Measurements from ENCODE around the gene ITGA11. TPM values are rescaled to one million over a fixed set of nuclear protein-coding genes. Genes with fewer than 3 reads are reported as not detected.

Gene ITGA11
- polyA plus RNA-seq, 1 of the 3 experiments (the other 2 are of a cell fraction): 0.49 TPM

GRCh38 chr15:68284616-68285258 is 147.2 kb downstream of the ITGA11 start:
- peaks cover 9 to 23% of the 10 kb centered on the region in 2 experiments; a peak in 3 of 4 replicates for H3K4me1 ChIP-seq (ENCODE audit: control insufficient read depth in 1 of 2, insufficient read depth in 2 of 2, low read depth in 1 of 2, low read length in 1 of 2)
- CTCF ChIA-PET: interaction anchor here (1.1 kb wide), 1 partner anchor 22 kb away, joined by 7 read pairs; no protein-coding TSS in a partner anchor

DNA sequence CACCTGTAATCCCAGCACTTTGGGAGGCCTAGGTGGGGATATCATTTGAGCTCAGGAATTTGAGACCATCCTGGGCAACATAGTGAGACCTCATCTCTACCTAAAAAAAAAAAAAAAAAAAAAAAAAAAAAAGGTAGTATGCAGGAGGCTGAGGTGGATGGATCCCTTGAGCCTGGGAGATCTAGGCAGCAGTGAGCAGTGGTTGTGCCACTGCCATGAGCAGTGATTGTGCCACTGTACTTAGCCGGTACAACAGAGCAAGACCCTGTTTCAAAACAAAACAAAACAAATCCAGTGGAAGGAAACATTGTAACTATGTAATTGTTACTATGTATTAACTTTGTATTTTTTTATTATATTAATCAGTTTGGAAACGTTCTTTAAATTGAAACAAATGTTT is 148.6 kb downstream of the ITGA11 start:
- peaks cover 13 to 30% of the 10 kb centered on the region in 2 experiments for H3K36me3 ChIP-seq (replicated peaks in 1 of 2; ENCODE audit: control insufficient read depth in 1 of 2, insufficient read depth in 2 of 2, low read length in 1 of 2)
- DNase-seq: no peak
- H3K79me2 ChIP-seq (ENCODE audit: insufficient read depth): peaks cover 100% of the 10 kb centered on the region
- H3K4me3 ChIP-seq (ENCODE audit: low read depth in 2 of 2, low read length in 1 of 2): no peak overlapping the region
- H3F3A ChIP-seq (replicated peaks; ENCODE audit: insufficient read depth): peaks cover 4% of the 10 kb centered on the region
- ChIA-PET POLR2A (no interaction called here), CTCF (interaction anchor here (1.6 kb wide), 1 partner anchor 24 kb away, joined by 11 read pairs; no protein-coding TSS in a partner anchor)
- H3K4me2 ChIP-seq: no peak overlapping the region
- peaks cover 9 to 31% of the 10 kb centered on the region in 2 experiments; a peak in 3 of 4 replicates for H3K4me1 ChIP-seq (ENCODE audit: control insufficient read depth in 1 of 2, insufficient read depth in 2 of 2, low read depth in 1 of 2, low read length in 1 of 2)
- H3K9ac ChIP-seq: no peak overlapping the region
- no peak overlapping the region for H2AFZ ChIP-seq (ENCODE audit: low read depth)
- peaks cover 96% of the 10 kb centered on the region for H4K20me1 ChIP-seq (ENCODE audit: insufficient read depth)
- H3K27ac ChIP-seq (ENCODE audit: low read depth in 2 of 2, low read length in 1 of 2): no peak overlapping the region
- H3K9me2 ChIP-seq: no peaks in the 10 kb centered on the region
- 83% methylated on average over 2 of the region's 2 CpGs for WGBS (ENCODE audit: low lambda C conversion rate)
- H3K9me3 ChIP-seq: no peaks in the 10 kb centered on the region
- no peaks in the 10 kb centered on the region for H3K27me3 ChIP-seq (ENCODE audit: insufficient read depth)
- TF ChIP-seq IRF3 (IDR thresholded peaks at IDR 0.05; ENCODE audit: low read depth, low read length) (no peak), NFIC (IDR thresholded peaks at IDR 0.05; ENCODE audit: borderline replicate concordance) (no peak)
- TF ChIP-seq, protein P1, sequence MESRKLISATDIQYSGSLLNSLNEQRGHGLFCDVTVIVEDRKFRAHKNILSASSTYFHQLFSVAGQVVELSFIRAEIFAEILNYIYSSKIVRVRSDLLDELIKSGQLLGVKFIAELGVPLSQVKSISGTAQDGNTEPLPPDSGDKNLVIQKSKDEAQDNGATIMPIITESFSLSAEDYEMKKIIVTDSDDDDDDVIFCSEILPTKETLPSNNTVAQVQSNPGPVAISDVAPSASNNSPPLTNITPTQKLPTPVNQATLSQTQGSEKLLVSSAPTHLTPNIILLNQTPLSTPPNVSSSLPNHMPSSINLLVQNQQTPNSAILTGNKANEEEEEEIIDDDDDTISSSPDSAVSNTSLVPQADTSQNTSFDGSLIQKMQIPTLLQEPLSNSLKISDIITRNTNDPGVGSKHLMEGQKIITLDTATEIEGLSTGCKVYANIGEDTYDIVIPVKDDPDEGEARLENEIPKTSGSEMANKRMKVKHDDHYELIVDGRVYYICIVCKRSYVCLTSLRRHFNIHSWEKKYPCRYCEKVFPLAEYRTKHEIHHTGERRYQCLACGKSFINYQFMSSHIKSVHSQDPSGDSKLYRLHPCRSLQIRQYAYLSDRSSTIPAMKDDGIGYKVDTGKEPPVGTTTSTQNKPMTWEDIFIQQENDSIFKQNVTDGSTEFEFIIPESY (IDR thresholded peaks at IDR 0.05; ENCODE audit: borderline replicate concordance, low read depth): no peak
- TF ChIP-seq, protein P2, sequence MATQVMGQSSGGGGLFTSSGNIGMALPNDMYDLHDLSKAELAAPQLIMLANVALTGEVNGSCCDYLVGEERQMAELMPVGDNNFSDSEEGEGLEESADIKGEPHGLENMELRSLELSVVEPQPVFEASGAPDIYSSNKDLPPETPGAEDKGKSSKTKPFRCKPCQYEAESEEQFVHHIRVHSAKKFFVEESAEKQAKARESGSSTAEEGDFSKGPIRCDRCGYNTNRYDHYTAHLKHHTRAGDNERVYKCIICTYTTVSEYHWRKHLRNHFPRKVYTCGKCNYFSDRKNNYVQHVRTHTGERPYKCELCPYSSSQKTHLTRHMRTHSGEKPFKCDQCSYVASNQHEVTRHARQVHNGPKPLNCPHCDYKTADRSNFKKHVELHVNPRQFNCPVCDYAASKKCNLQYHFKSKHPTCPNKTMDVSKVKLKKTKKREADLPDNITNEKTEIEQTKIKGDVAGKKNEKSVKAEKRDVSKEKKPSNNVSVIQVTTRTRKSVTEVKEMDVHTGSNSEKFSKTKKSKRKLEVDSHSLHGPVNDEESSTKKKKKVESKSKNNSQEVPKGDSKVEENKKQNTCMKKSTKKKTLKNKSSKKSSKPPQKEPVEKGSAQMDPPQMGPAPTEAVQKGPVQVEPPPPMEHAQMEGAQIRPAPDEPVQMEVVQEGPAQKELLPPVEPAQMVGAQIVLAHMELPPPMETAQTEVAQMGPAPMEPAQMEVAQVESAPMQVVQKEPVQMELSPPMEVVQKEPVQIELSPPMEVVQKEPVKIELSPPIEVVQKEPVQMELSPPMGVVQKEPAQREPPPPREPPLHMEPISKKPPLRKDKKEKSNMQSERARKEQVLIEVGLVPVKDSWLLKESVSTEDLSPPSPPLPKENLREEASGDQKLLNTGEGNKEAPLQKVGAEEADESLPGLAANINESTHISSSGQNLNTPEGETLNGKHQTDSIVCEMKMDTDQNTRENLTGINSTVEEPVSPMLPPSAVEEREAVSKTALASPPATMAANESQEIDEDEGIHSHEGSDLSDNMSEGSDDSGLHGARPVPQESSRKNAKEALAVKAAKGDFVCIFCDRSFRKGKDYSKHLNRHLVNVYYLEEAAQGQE (IDR thresholded peaks at IDR 0.05; ENCODE audit: low read depth, low read length): no peak

More at GRCh38 chr15:68284616-68285258, 147.2 kb downstream of the ITGA11 start:
- Histone ChIP-seq H3K9me3 (no peaks in the 10 kb centered on the region), H3K27me3 (ENCODE audit: insufficient read depth) (no peaks in the 10 kb centered on the region), H4K20me1 (ENCODE audit: insufficient read depth) (peaks cover 96% of the 10 kb centered on the region), H3K36me3 (replicated peaks in 1 of 2; ENCODE audit: control insufficient read depth in 1 of 2, insufficient read depth in 2 of 2, low read length in 1 of 2) (peaks cover 16 to 37% of the 10 kb centered on the region in 2 experiments), H3K9me2 (no peaks in the 10 kb centered on the region), H3K9ac (no peak overlapping the region), H3K27ac (ENCODE audit: low read depth in 2 of 2, low read length in 1 of 2) (no peak overlapping the region), H2AFZ (ENCODE audit: low read depth) (no peak overlapping the region), H3K4me3 (ENCODE audit: low read depth in 2 of 2, low read length in 1 of 2) (no peak overlapping the region), H3K4me2 (no peak overlapping the region), H3F3A (replicated peaks; ENCODE audit: insufficient read depth) (no peaks in the 10 kb centered on the region), H3K79me2 (ENCODE audit: insufficient read depth) (peaks cover 100% of the 10 kb centered on the region)
- TF ChIP-seq NRF1 (IDR thresholded peaks at IDR 0.05; ENCODE audit: low read depth, low read length) (no peak), EZH2phosphoT487 (IDR thresholded peaks at IDR 0.05; ENCODE audit: borderline replicate concordance, low read depth) (no peak), FOXM1 (IDR thresholded peaks at IDR 0.05; ENCODE audit: low read depth) (no peak), TEAD4 (IDR thresholded peaks at IDR 0.05; ENCODE audit: borderline replicate concordance, insufficient read depth) (no peak), JUND (IDR thresholded peaks at IDR 0.05) (no peak), GABPA (IDR thresholded peaks at IDR 0.05; ENCODE audit: low read depth) (no peak), MXI1 (IDR thresholded peaks at IDR 0.05; ENCODE audit: low read depth, low read length) (no peak)
- TF ChIP-seq, protein P1 (IDR thresholded peaks at IDR 0.05; ENCODE audit: borderline replicate concordance, low read depth): no peak
- TF ChIP-seq, protein P2 (IDR thresholded peaks at IDR 0.05; ENCODE audit: low read depth, low read length): no peak
- no peak for DNase-seq
- WGBS (ENCODE audit: low lambda C conversion rate): 93% methylated on average over 7 of the region's 7 CpGs
- POLR2A ChIA-PET: no interaction called here

Data from SK-N-SH (cell line).